NT2/D1 (cell line): ENCODE measurements around the gene CLIC1.

Experiments
- YY1 ChIP-seq: IDR thresholded peaks from 2 replicates; pipeline ENCODE4 v1.6.1; 2011; ENCODE audit not compliant: insufficient read length, insufficient read depth
- ZNF274 ChIP-seq: IDR thresholded peaks from 2 replicates; pipeline ENCODE4 v1.6.1; 2011; ENCODE audit warnings: mild to moderate bottlenecking, low read depth, low read length

GRCh38 chr6:31723245-31723979, 12.9 kb downstream of the CLIC1 start, which contains the start of gene MPIG6B:
- no peak for TF ChIP-seq YY1
- TF ChIP-seq ZNF274: no peak
